Adipocyte (in vitro differentiated cells): ENCODE data around the gene TNS3.

Source experiments
- DNase-seq: peaks from one replicate; pipeline ENCODE4 v3.0.0-alpha.2; 2015; ENCODE audit warnings: low read depth
- H3K27me3 ChIP-seq: replicated peaks from 2 replicates; pipeline ENCODE4 v1.7.0; 2013; ENCODE audit warnings: mild to moderate bottlenecking, low read length, moderate library complexity; ENCODE audit not compliant: control insufficient read depth, insufficient read depth
- H3K36me3 ChIP-seq: 2 replicates; pipeline ENCODE4 v1.7.0; 2013; ENCODE audit warnings: low read length, mild to moderate bottlenecking, moderate library complexity; ENCODE audit not compliant: control insufficient read depth, insufficient read depth, severe bottlenecking
- H3K4me1 ChIP-seq: 2 replicates; pipeline ENCODE4 v1.7.0; 2013; ENCODE audit warnings: mild to moderate bottlenecking, low read length, moderate library complexity; ENCODE audit not compliant: control insufficient read depth, insufficient read depth
- H3K4me3 ChIP-seq: 2 replicates; pipeline ENCODE4 v1.7.0; 2013; ENCODE audit warnings: mild to moderate bottlenecking, low read length, moderate library complexity
- H3K9ac ChIP-seq: 2 replicates; pipeline ENCODE4 v1.7.0; 2013; ENCODE audit warnings: mild to moderate bottlenecking, low read length, moderate library complexity
- H3K9me3 ChIP-seq: 2 replicates; pipeline ENCODE4 v1.7.0; 2013; ENCODE audit warnings: mild to moderate bottlenecking, low read length, moderate library complexity; ENCODE audit not compliant: control insufficient read depth

Gene TNS3

GRCh38 chr7:47521816-47522561 is 59.9 kb downstream of the TNS3 start:
- H3K27me3 ChIP-seq, result no peaks in the 10 kb centered on the region
- DNase-seq, result no peak
- peaks cover 22% of the 10 kb centered on the region for H3K36me3 ChIP-seq
- no peaks in the 10 kb centered on the region for H3K9me3 ChIP-seq
- peaks cover 26% of the 10 kb centered on the region for H3K4me1 ChIP-seq
- H3K9ac ChIP-seq, result no peak overlapping the region
- H3K4me3 ChIP-seq, result no peak overlapping the region

- Histone ChIP-seq H3K36me3 (peaks cover 16% of the 10 kb centered on the region), H3K9ac (peak overlapping the region; percentile 43)
- no peak for DNase-seq
These were observed 60.7 kb downstream of the TNS3 start for GRCh38 chr7:47521011-47521795.

GRCh38 chr7:47520406-47520805 is 61.5 kb downstream of the TNS3 start:
- Histone ChIP-seq H3K27me3 (no peaks in the 10 kb centered on the region), H3K4me1 (peaks cover 26% of the 10 kb centered on the region), H3K9me3 (no peaks in the 10 kb centered on the region), H3K36me3 (peaks cover 8% of the 10 kb centered on the region), H3K4me3 (no peak overlapping the region), H3K9ac (peak overlapping the region; percentile 59)
- DNase-seq, result peak; percentile 96

More at GRCh38 chr7:47521011-47521795, 60.7 kb downstream of the TNS3 start:
- Histone ChIP-seq H3K27me3 (no peaks in the 10 kb centered on the region), H3K4me1 (peaks cover 26% of the 10 kb centered on the region), H3K9me3 (no peaks in the 10 kb centered on the region), H3K4me3 (no peak overlapping the region)

GRCh38 chr7:47518827-47519226 is 63.1 kb downstream of the TNS3 start:
- Histone ChIP-seq H3K9me3 (no peaks in the 10 kb centered on the region), H3K4me1 (peaks cover 37% of the 10 kb centered on the region), H3K9ac (no peak overlapping the region), H3K36me3 (peaks cover 3% of the 10 kb centered on the region), H3K27me3 (no peaks in the 10 kb centered on the region), H3K4me3 (no peak overlapping the region)
- DNase-seq, result peak; percentile 46

GRCh38 chr7:47517821-47518480 is 64.0 kb downstream of the TNS3 start:
- DNase-seq, result no peak
- Histone ChIP-seq H3K27me3 (no peaks in the 10 kb centered on the region), H3K9me3 (no peaks in the 10 kb centered on the region), H3K4me1 (peaks cover 45% of the 10 kb centered on the region), H3K4me3 (no peak overlapping the region), H3K36me3 (no peaks in the 10 kb centered on the region), H3K9ac (no peak overlapping the region)

- no peak for DNase-seq
- Histone ChIP-seq H3K9me3 (no peaks in the 10 kb centered on the region), H3K4me3 (no peak overlapping the region), H3K9ac (no peak overlapping the region), H3K4me1 (peaks cover 53% of the 10 kb centered on the region), H3K36me3 (no peaks in the 10 kb centered on the region), H3K27me3 (no peaks in the 10 kb centered on the region)
These were observed 64.8 kb downstream of the TNS3 start for GRCh38 chr7:47516985-47517600.

GRCh38 chr7:47516386-47516785 is 65.5 kb downstream of the TNS3 start:
- no peak overlapping the region for H3K4me3 ChIP-seq
- H3K4me1 ChIP-seq, result peaks cover 57% of the 10 kb centered on the region
- no peaks in the 10 kb centered on the region for H3K36me3 ChIP-seq
- H3K9ac ChIP-seq, result no peak overlapping the region
- DNase-seq, result no peak
- no peaks in the 10 kb centered on the region for H3K27me3 ChIP-seq
- H3K9me3 ChIP-seq, result no peaks in the 10 kb centered on the region

- no peak for DNase-seq
- H3K9me3 ChIP-seq, result no peaks in the 10 kb centered on the region
- H3K4me1 ChIP-seq, result peaks cover 49% of the 10 kb centered on the region
- H3K36me3 ChIP-seq, result no peaks in the 10 kb centered on the region
- H3K4me3 ChIP-seq, result no peak overlapping the region
- H3K9ac ChIP-seq, result no peak overlapping the region
- no peaks in the 10 kb centered on the region for H3K27me3 ChIP-seq
These were observed 66.5 kb downstream of the TNS3 start for GRCh38 chr7:47515305-47515834.

- Histone ChIP-seq H3K9ac (no peak overlapping the region), H3K4me3 (no peak overlapping the region), H3K36me3 (no peaks in the 10 kb centered on the region), H3K27me3 (no peaks in the 10 kb centered on the region), H3K9me3 (no peaks in the 10 kb centered on the region), H3K4me1 (peaks cover 48% of the 10 kb centered on the region)
- DNase-seq, result no peak
These were observed 67.1 kb downstream of the TNS3 start for GRCh38 chr7:47514818-47515217.

GRCh38 chr7:47514367-47514766 is 67.5 kb downstream of the TNS3 start:
- Histone ChIP-seq H3K9ac (no peak overlapping the region), H3K9me3 (no peaks in the 10 kb centered on the region), H3K27me3 (no peaks in the 10 kb centered on the region), H3K36me3 (no peaks in the 10 kb centered on the region), H3K4me3 (no peak overlapping the region), H3K4me1 (peaks cover 45% of the 10 kb centered on the region)
- DNase-seq, result no peak
